Right kidney (tissue), 1 donor: ENCODE measurements around the gene MRPL34.
A peak's percentile ranks its signal among the peaks of the same experiment; 100 is the strongest.

Experiments used
- DNase-seq: peaks from one replicate; pipeline ENCODE4 v3.0.0-alpha.2; 2016

MRPL34 gene

GRCh38 chr19:17340871-17341357 lies 35.2 kb downstream of the MRPL34 start:
- no peak for DNase-seq

DNA sequence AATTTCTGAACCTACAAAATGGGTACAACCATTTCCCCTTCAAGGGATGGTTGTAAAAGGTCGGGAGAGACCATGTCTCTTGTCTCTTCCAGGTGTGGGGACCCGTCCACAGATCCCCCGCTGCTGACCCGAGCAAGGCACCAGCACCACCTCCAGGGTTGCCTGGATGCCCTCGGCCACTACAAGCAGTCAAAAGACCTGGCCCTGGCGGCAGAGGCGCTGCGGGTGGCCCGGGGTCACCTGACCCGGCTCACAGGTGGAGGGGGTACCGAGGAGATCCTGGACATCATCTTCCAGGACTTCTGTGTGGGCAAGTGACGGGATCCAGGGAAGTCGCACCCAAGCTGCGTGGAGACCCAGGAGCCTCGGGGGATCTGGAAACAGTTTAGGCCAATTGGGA lies 35.7 kb downstream of the MRPL34 start:
- no peak for DNase-seq

DNA sequence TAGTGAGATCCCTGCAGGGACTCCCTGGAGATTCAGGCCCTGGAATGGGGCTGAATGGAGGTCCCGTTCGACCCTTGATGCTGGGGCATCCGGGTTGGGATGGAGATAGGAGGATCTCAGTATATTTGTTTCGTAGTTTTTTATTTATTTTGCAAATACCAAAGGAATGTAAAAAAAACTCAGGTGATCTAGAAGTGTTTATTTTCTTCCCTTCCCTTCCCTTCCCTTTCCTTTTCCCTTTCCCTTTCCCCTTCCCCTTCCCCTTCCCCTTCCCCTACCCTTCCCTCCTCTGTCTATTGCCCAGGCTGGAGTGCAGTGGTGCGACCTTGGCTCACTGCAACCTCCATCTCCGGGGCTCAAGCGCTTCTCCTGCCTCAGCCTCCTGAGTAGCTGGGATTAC lies 36.2 kb downstream of the MRPL34 start:
- no peak for DNase-seq

GRCh38 chr19:17346109-17346671 lies 40.5 kb downstream of the MRPL34 start:
- DNase-seq: peak; percentile 75

- DNase-seq: no peak
Observed at GRCh38 chr19:17347361-17347760, 41.7 kb downstream of the MRPL34 start.

DNA sequence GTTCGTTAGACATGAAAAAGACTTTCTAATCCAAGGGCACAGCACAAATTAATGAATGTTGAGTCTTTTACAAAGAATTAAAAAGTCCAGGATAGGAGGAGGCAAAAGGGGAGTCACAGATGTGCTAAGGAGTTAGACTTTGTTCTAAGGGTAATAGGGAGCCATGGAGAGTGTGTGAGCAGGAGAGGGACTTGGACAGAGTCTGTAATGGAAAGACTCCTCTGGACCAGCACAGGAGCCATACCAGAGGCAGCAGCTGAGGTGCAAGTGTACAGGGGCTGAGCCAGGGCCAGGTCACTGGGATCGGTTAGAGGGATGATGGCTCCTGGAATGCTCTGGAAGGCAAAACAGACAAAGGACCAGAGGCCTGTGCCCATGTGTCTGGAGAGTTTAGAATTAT lies 42.2 kb downstream of the MRPL34 start:
- DNase-seq: no peak

GRCh38 chr19:17348700-17349099 lies 43.0 kb downstream of the MRPL34 start:
- no peak for DNase-seq

GRCh38 chr19:17351815-17352435 lies 46.3 kb downstream of the MRPL34 start:
- no peak for DNase-seq

DNA sequence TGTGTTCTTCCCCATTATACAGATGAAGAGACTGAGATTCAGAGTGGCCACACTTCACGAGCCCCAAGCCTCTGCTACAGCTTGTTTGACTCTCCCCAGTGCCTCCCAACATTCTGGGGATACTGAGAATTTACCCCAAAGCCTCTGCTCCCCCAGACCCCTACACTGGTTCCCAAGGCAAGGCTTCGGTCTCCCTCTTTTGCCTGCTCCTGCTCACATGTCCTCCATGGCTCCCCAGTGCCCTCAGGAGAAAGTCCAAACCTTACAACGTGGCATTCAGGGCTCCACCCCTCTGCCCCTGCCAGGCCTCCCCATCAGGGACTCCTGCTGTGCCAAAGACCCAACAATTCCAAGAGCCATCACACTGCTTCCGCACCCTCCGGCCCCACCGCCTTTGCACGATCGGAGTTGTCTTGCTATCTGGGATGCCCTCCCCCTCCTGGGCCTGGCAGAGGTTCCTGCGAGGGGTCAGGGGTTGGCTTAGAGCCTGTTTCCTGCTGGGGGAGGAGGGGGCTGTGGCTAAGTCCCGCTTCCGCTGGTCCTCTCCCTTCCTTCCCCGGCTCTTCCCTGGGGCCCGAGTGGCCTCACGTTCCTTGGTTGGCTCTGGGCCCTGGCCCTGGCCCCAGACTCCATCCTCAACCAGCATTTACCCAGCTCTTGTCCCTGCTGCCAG lies 47.1 kb downstream of the MRPL34 start:
- no peak for DNase-seq

DNA sequence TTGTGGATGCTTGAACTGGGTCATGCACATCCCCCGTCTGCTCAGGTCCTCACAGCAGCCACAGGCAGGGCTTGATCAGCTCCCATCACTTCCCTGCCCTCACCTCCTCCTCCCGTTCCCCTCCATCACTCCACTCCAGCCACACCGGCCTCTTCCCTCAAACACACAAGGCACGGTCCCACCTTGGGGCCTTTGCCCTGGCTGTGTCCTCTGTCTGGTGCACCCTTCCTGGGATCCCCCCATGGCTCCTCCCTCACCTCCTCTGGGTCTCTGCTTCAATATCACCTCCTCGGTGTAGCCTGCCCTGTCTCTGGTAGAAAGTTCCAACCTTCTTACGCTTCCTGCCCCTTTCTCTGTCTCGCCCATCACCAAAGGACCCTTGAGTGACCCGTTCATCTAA lies 47.7 kb downstream of the MRPL34 start:
- no peak for DNase-seq
